Peyer's patch (tissue), 4 donors: ENCODE data around the gene STEAP2.

ENCODE experiments used
- CTCF ChIP-seq, 6 experiments: fragments of 450-650 bp in 4 of 6; fragments of 200-600 bp in 2 of 6; sonication (generic) in 1 of 6; IDR thresholded peaks; one replicate each; pipeline ENCODE4 v1.5.1; 2017 to 2019; ENCODE audit warnings: antibody characterized with exemption in 6 of 6, mild to moderate bottlenecking in 3 of 6, moderate library complexity in 1 of 6
- POLR2A ChIP-seq, 2 donors: fragments of 450-650 bp; IDR thresholded peaks; one replicate each; pipeline ENCODE4 v1.5.1; 2017; ENCODE audit warnings: antibody characterized with exemption in 2 of 2, mild to moderate bottlenecking in 2 of 2, moderate library complexity in 2 of 2

- TF ChIP-seq CTCF (IDR thresholded peaks at IDR 0.05) (no peak), POLR2A (IDR thresholded peaks at IDR 0.05) (no peak)
Observed at GRCh38 chr7:90172121-90172520, 39.4 kb upstream of the STEAP2 start.
